GM12864 (cell line): ENCODE measurements around the gene SPOCK1.
"Not testable (repeated sequence)": the region's sequence is repeated elsewhere in the genome, so short reads cannot be mapped to it uniquely, and the experiment has no call there.

Experiments used
- DNase-seq: peaks from one replicate; pipeline ENCODE4 v3.0.0-alpha.2; 2011; ENCODE audit warnings: low read depth
- H3K4me3 ChIP-seq: 2 replicates; pipeline ENCODE4 v1.5.1; 2011; ENCODE audit warnings: mild to moderate bottlenecking, low read depth, low read length, control low read depth
- CTCF ChIP-seq: IDR thresholded peaks from 2 replicates; pipeline ENCODE4 v1.5.1; 2011; ENCODE audit warnings: low read depth, mild to moderate bottlenecking, moderate library complexity, low read length, control low read depth, inconsistent platforms; ENCODE audit errors: missing control alignments

The SPOCK1 gene

GRCh38 chr5:137498736-137499505 lies at the start of gene SPOCK1:
TSS of gene SPOCK1 (minus strand) at chr5:137499326.
- no peak within 1 kb of the TSS for H3K4me3 ChIP-seq
- no peak for DNase-seq
- TF ChIP-seq CTCF = peak; percentile 60

- TF ChIP-seq CTCF = no peak
- DNase-seq = no peak
- H3K4me3 ChIP-seq = no peak overlapping the region
These were observed 46.8 kb upstream of the SPOCK1 start for GRCh38 chr5:137545956-137546355.

- not testable (repeated sequence) for DNase-seq, H3K4me3 ChIP-seq
These were observed 36.3 kb upstream of the SPOCK1 start for GRCh38 chr5:137535449-137535848.

- no peak for DNase-seq
- no peak overlapping the region for H3K4me3 ChIP-seq
- TF ChIP-seq CTCF = no peak
These were observed 34.8 kb upstream of the SPOCK1 start for GRCh38 chr5:137533963-137534362.

GRCh38 chr5:137531266-137531665 lies 32.1 kb upstream of the SPOCK1 start:
- H3K4me3 ChIP-seq = no peak overlapping the region
- DNase-seq = no peak
- no peak for TF ChIP-seq CTCF

GRCh38 chr5:137521246-137521645 lies 22.1 kb upstream of the SPOCK1 start:
- TF ChIP-seq CTCF = no peak
- DNase-seq = no peak
- no peak overlapping the region for H3K4me3 ChIP-seq

- no peak for TF ChIP-seq CTCF
- no peak for DNase-seq
- no peak overlapping the region for H3K4me3 ChIP-seq
These were observed 17.8 kb upstream of the SPOCK1 start for GRCh38 chr5:137516961-137517360.
